A375 (cell line): Measurements from ENCODE around the gene DHDH. TPM values are rescaled to one million over a fixed set of nuclear protein-coding genes. Genes with fewer than 3 reads are reported as not detected.

ENCODE experiments used
- small RNA-seq: library from RNA; depleted of rRNA; stranded (forward); fragments of <200 nt; gene quantifications from one replicate; pipeline ENCODE3, GENCODE V24; 2014
- total RNA-seq: library from RNA; depleted of rRNA; stranded (reverse); fragments of >200 nt; shearing (Covaris generic); gene quantifications from 2 replicates; pipeline ENCODE4 v1.2.3, GENCODE V29; 2014; rRNA removed

DHDH gene
- not detected in 2 replicates for total RNA-seq

GRCh38 chr19:48933382-48933932, at the start of gene DHDH:
Gene DHDH, plus strand, starts transcription at chr19:48933699. Its CDS starts 23 bp downstream, at chr19:48933722.

GRCh38 chr19:48899781-48900476, 33.6 kb upstream of the DHDH start, which contains the start of gene NUCB1:
Gene NUCB1, plus strand, starts transcription at chr19:48900312. Its CDS starts 485 bp downstream, at chr19:48900797.

GRCh38 chr19:48954595-48955307, 21.3 kb downstream of the DHDH start, which contains the start of gene BAX:
Gene BAX, plus strand, starts transcription at chr19:48954875. Its CDS starts 54 bp downstream, at chr19:48954929.

GRCh38 chr19:48965040-48965805, 31.7 kb downstream of the DHDH start, which contains the start of gene FTL:
Gene FTL, plus strand, starts transcription at chr19:48965309. Its CDS starts 199 bp downstream, at chr19:48965508.

GRCh38 chr19:48993175-48994034, 59.9 kb downstream of the DHDH start, which contains the start of the genes GYS1 and RUVBL2:
Gene GYS1, minus strand, starts transcription at chr19:48993309. Its CDS starts 197 bp downstream, at chr19:48993112.
Gene RUVBL2, plus strand, starts transcription at chr19:48993887. Its CDS starts 25 bp downstream, at chr19:48993912.

Small RNA genes within 50 kb of the gene (small RNA-seq; reads per million reads assigned to genes)
- not detected for gene AC026803.1

Other genes starting within 250 kb of the DHDH start
- not detected in 2 replicates for gene FUT2, start 237.7 kb upstream of the DHDH start, total RNA-seq
- gene MAMSTR, start 214.0 kb upstream of the DHDH start, total RNA-seq = 0.30 TPM in 1 of 2 replicates, not detected in the other
- gene RASIP1, start 193.1 kb upstream of the DHDH start, total RNA-seq = 0.08 TPM in 1 of 2 replicates, not detected in the other
- not detected in 2 replicates for gene IZUMO1, start 186.8 kb upstream of the DHDH start, total RNA-seq
- 1.9 and 3.2 TPM in 2 replicates for gene FUT1, start 181.1 kb upstream of the DHDH start, total RNA-seq
- gene FGF21, start 178.2 kb upstream of the DHDH start, total RNA-seq = 0.11 and 1.8 TPM in 2 replicates
- gene BCAT2, start 122.7 kb upstream of the DHDH start, total RNA-seq = 58.9 and 62.1 TPM in 2 replicates
- gene HSD17B14, start 97.2 kb upstream of the DHDH start, total RNA-seq = 0.45 TPM in 1 of 2 replicates, not detected in the other
- gene PLEKHA4, start 65.1 kb upstream of the DHDH start, total RNA-seq = 12.7 and 24.4 TPM in 2 replicates
- 186 and 188 TPM in 2 replicates for gene PPP1R15A, start 61.3 kb upstream of the DHDH start, total RNA-seq
- not detected in 2 replicates for gene TULP2, start 35.0 kb upstream of the DHDH start, total RNA-seq
- gene NUCB1, start 33.4 kb upstream of the DHDH start, total RNA-seq = 193 and 199 TPM in 2 replicates
- gene BAX, start 21.2 kb downstream of the DHDH start, total RNA-seq = 72.4 and 87.3 TPM in 2 replicates
- gene FTL, start 31.6 kb downstream of the DHDH start, total RNA-seq = 1,177 and 1,345 TPM in 2 replicates
- gene GYS1, start 59.6 kb downstream of the DHDH start, total RNA-seq = 34.0 and 35.2 TPM in 2 replicates
- 568 and 573 TPM in 2 replicates for gene RUVBL2, start 60.2 kb downstream of the DHDH start, total RNA-seq
- gene LHB, start 83.4 kb downstream of the DHDH start, total RNA-seq = 1.3 TPM in 1 of 2 replicates, not detected in the other
- gene CGB3, start 90.6 kb downstream of the DHDH start, total RNA-seq = not detected in 2 replicates
- not detected in 2 replicates for gene CGB2, start 98.2 kb downstream of the DHDH start, total RNA-seq
- gene CGB1, start 103.2 kb downstream of the DHDH start, total RNA-seq = not detected in 2 replicates
- not detected in 2 replicates for gene CGB5, start 110.1 kb downstream of the DHDH start, total RNA-seq
- not detected in 2 replicates for gene CGB8, start 115.4 kb downstream of the DHDH start, total RNA-seq
- gene CGB7, start 124.0 kb downstream of the DHDH start, total RNA-seq = not detected in 2 replicates
- gene NTF4, start 131.1 kb downstream of the DHDH start, total RNA-seq = 0.40 TPM in 1 of 2 replicates, not detected in the other
- gene KCNA7, start 139.0 kb downstream of the DHDH start, total RNA-seq = not detected in 2 replicates
- gene SNRNP70, start 151.8 kb downstream of the DHDH start, total RNA-seq = 344 and 371 TPM in 2 replicates
- 8.1 and 9.5 TPM in 2 replicates for gene LIN7B, start 180.7 kb downstream of the DHDH start, total RNA-seq
- 2.2 and 4.1 TPM in 2 replicates for gene C19orf73, start 185.4 kb downstream of the DHDH start, total RNA-seq
- gene PPFIA3, start 185.8 kb downstream of the DHDH start, total RNA-seq = 17.6 and 25.5 TPM in 2 replicates
- gene HRC, start 221.7 kb downstream of the DHDH start, total RNA-seq = not detected in 2 replicates
- gene TRPM4, start 224.1 kb downstream of the DHDH start, total RNA-seq = 14.0 and 14.4 TPM in 2 replicates